Esophagus (tissue), 2 donors: Measurements from ENCODE around the gene MARCHF2. TPM values are rescaled to one million over a fixed set of nuclear protein-coding genes. Genes with fewer than 3 reads are reported as not detected.

Experiments
- H3K27ac ChIP-seq, 2 donors: one replicate each; pipeline ENCODE4 v1.5.1; 2013; ENCODE audit warnings: low read depth in 2 of 2, mild to moderate bottlenecking in 2 of 2, inconsistent platforms in 1 of 2, low read length in 1 of 2, moderate library complexity in 1 of 2
- H3K27me3 ChIP-seq, 2 donors: one replicate each; pipeline ENCODE4 v1.6.1; 2013; ENCODE audit warnings: low read length in 2 of 2, control low read depth in 1 of 2, mild to moderate bottlenecking in 1 of 2; ENCODE audit not compliant: insufficient read depth in 2 of 2, control insufficient read depth in 1 of 2
- H3K36me3 ChIP-seq, 2 donors: one replicate each; pipeline ENCODE4 v1.6.1; 2013; ENCODE audit warnings: low read length in 1 of 2; ENCODE audit not compliant: control insufficient read depth in 2 of 2, insufficient read depth in 2 of 2
- H3K4me1 ChIP-seq, 2 donors: one replicate each; pipeline ENCODE4 v1.6.1; 2013; ENCODE audit warnings: low read length in 1 of 2; ENCODE audit not compliant: control insufficient read depth in 2 of 2, insufficient read depth in 2 of 2
- H3K4me3 ChIP-seq, 2 donors: one replicate each; pipeline ENCODE4 v1.5.1; 2013; ENCODE audit warnings: low read length in 2 of 2, mild to moderate bottlenecking in 2 of 2, low read depth in 1 of 2, moderate library complexity in 1 of 2
- H3K9me3 ChIP-seq, 2 donors: one replicate each; pipeline ENCODE4 v1.6.1; 2013; ENCODE audit warnings: mild to moderate bottlenecking in 2 of 2, low read depth in 1 of 2, low read length in 1 of 2, moderate library complexity in 1 of 2; ENCODE audit not compliant: control insufficient read depth in 2 of 2, insufficient read depth in 1 of 2
- WGBS, 2 donors: extraction: QIAGEN DNeasy Blood & Tissue Kit; methylation state at CpG; one replicate each; pipeline ENCODE4 v1.1.7; 2013; 5-methylcytosine and 5-hydroxymethylcytosine counted together
- polyA plus RNA-seq, 2 donors: library from polyadenylated mRNA; stranded (reverse); fragments of 200-250 nt; gene quantifications; one replicate each; pipeline ENCODE4 v1.2.3, GENCODE V29; 2013
- donor health status: healthy with polysubstance abuse.
- donor health status: Bipolar disorder and iron deficiency.

Gene MARCHF2
- polyA plus RNA-seq, 2 donors = 22.0 to 29.0 TPM

GRCh38 chr19:8478598-8478997 lies 65.5 kb downstream of the MARCHF2 start:
- Histone ChIP-seq H3K27me3 (no peaks in the 10 kb centered on the region), H3K27ac (no peak overlapping the region), H3K4me1 (peaks cover 3 to 12% of the 10 kb centered on the region in 2 donors), H3K36me3 (peaks cover 25 to 26% of the 10 kb centered on the region in 2 donors), H3K4me3 (no peak overlapping the region), H3K9me3 (no peaks in the 10 kb centered on the region)
- 60 to 64% methylated on average over 3 of the region's 3 CpGs for WGBS, 2 donors

- Histone ChIP-seq H3K4me3 (peak overlapping the region in 1 of 2 donors; percentile 4), H3K4me1 (peaks cover 3 to 25% of the 10 kb centered on the region in 2 donors), H3K9me3 (no peaks in the 10 kb centered on the region), H3K27me3 (no peaks in the 10 kb centered on the region), H3K27ac (peak overlapping the region; percentile 84 to 92), H3K36me3 (peaks cover 20 to 36% of the 10 kb centered on the region in 2 donors)
- 51 to 55% methylated on average over 11 of the region's 11 CpGs for WGBS, 2 donors
Measured at GRCh38 chr19:8481201-8481600, 68.1 kb downstream of the MARCHF2 start.

- WGBS, 2 donors = 43 to 66% methylated on average over 6 of the region's 6 CpGs
Measured at GRCh38 chr19:8481616-8482015, 68.5 kb downstream of the MARCHF2 start.

GRCh38 chr19:8482696-8483095 lies 69.6 kb downstream of the MARCHF2 start:
- H3K36me3 ChIP-seq = peaks cover 24 to 45% of the 10 kb centered on the region in 2 donors
- H3K4me1 ChIP-seq = peaks cover 3 to 29% of the 10 kb centered on the region in 2 donors

More at GRCh38 chr19:8481616-8482015, 68.5 kb downstream of the MARCHF2 start:
- peaks cover 20 to 38% of the 10 kb centered on the region in 2 donors for H3K36me3 ChIP-seq
- H3K4me3 ChIP-seq = no peak overlapping the region
- peak overlapping the region; percentile 84 to 92 for H3K27ac ChIP-seq
- H3K9me3 ChIP-seq = no peaks in the 10 kb centered on the region
- peaks cover 3 to 25% of the 10 kb centered on the region in 2 donors for H3K4me1 ChIP-seq
- no peaks in the 10 kb centered on the region for H3K27me3 ChIP-seq

GRCh38 chr19:8483165-8483564 lies 70.1 kb downstream of the MARCHF2 start:
- Histone ChIP-seq H3K9me3 (no peaks in the 10 kb centered on the region), H3K27ac (no peak overlapping the region), H3K4me1 (peaks cover 3 to 29% of the 10 kb centered on the region in 2 donors), H3K4me3 (no peak overlapping the region), H3K27me3 (no peaks in the 10 kb centered on the region), H3K36me3 (peaks cover 26 to 50% of the 10 kb centered on the region in 2 donors)
- 76 to 81% methylated on average over 8 of the region's 8 CpGs for WGBS, 2 donors

More at GRCh38 chr19:8482696-8483095, 69.6 kb downstream of the MARCHF2 start:
- no peak overlapping the region for H3K4me3 ChIP-seq
- no peaks in the 10 kb centered on the region for H3K27me3 ChIP-seq
- H3K27ac ChIP-seq = no peak overlapping the region
- H3K9me3 ChIP-seq = no peaks in the 10 kb centered on the region
- WGBS, 2 donors = 83 to 86% methylated on average over 11 of the region's 11 CpGs

- no peaks in the 10 kb centered on the region for H3K27me3 ChIP-seq
- H3K4me3 ChIP-seq = no peak overlapping the region
- peaks cover 3 to 33% of the 10 kb centered on the region in 2 donors for H3K4me1 ChIP-seq
- 74 to 78% methylated on average over 18 of the region's 18 CpGs for WGBS, 2 donors
- peak overlapping the region; percentile 3 to 22 for H3K27ac ChIP-seq
- H3K36me3 ChIP-seq = peaks cover 22 to 54% of the 10 kb centered on the region in 2 donors
- no peaks in the 10 kb centered on the region for H3K9me3 ChIP-seq
Measured at GRCh38 chr19:8484331-8484894, 71.3 kb downstream of the MARCHF2 start.

GRCh38 chr19:8485561-8486371 lies 72.7 kb downstream of the MARCHF2 start:
- H3K9me3 ChIP-seq = no peaks in the 10 kb centered on the region
- 96 to 97% methylated on average over 62 of the region's 62 CpGs for WGBS, 2 donors
- H3K27me3 ChIP-seq = no peaks in the 10 kb centered on the region
- H3K4me1 ChIP-seq = peaks cover 8 to 45% of the 10 kb centered on the region in 2 donors
- H3K4me3 ChIP-seq = no peak overlapping the region
- peaks cover 22 to 54% of the 10 kb centered on the region in 2 donors for H3K36me3 ChIP-seq
- H3K27ac ChIP-seq = no peak overlapping the region

GRCh38 chr19:8486661-8487136 lies 73.6 kb downstream of the MARCHF2 start:
- peaks cover 22 to 50% of the 10 kb centered on the region in 2 donors for H3K36me3 ChIP-seq
- no peak overlapping the region for H3K4me3 ChIP-seq
- H3K27ac ChIP-seq = peak overlapping the region in 1 of 2 donors; percentile 31
- H3K4me1 ChIP-seq = peaks cover 5 to 43% of the 10 kb centered on the region in 2 donors
- H3K9me3 ChIP-seq = no peaks in the 10 kb centered on the region
- no peaks in the 10 kb centered on the region for H3K27me3 ChIP-seq
- WGBS, 2 donors = 83 to 84% methylated on average over 16 of the region's 16 CpGs

- H3K9me3 ChIP-seq = no peaks in the 10 kb centered on the region
- peaks cover 5 to 41% of the 10 kb centered on the region in 2 donors for H3K4me1 ChIP-seq
- peaks cover 22 to 50% of the 10 kb centered on the region in 2 donors for H3K36me3 ChIP-seq
- 64 to 70% methylated on average over 13 of the region's 13 CpGs for WGBS, 2 donors
- peak overlapping the region; percentile 6 to 61 for H3K27ac ChIP-seq
- H3K27me3 ChIP-seq = no peaks in the 10 kb centered on the region
- no peak overlapping the region for H3K4me3 ChIP-seq
Measured at GRCh38 chr19:8487137-8487851, 74.2 kb downstream of the MARCHF2 start.
